A673 (cell line): ENCODE data around the gene PEX14. TPM values are rescaled to one million over a fixed set of nuclear protein-coding genes. Genes with fewer than 3 reads are reported as not detected.

Source experiments
- BruUV-seq: library from RNA; stranded (reverse); fragments of 400-500 nt; replicated peaks from 2 replicates; lab custom pipeline; 2021; lab: Mats Ljungman, UMichigan
- CTCF ChIA-PET: fragments of 300-600 bp; sonication (Branson Sonifier 250); formaldehyde crosslinking; loops from one replicate; lab custom pipeline; 2022; ENCODE audit warnings: antibody characterized with exemption; lab: Charles Lee
- POLR2A ChIA-PET: fragments of 300-600 bp; sonication (Branson Sonifier 250); formaldehyde crosslinking; loops from one replicate; lab custom pipeline; 2022; ENCODE audit warnings: antibody characterized with exemption; ENCODE audit not compliant: low non-redundant PET; lab: Charles Lee
- DNase-seq: peaks from one replicate; pipeline ENCODE4 v3.0.0-alpha.2; 2015; ENCODE audit warnings: low spot score
- H3K27ac ChIP-seq: fragments of 200-600 bp; sonication (generic); 2 replicates; pipeline ENCODE4 v1.5.1; 2016; ENCODE audit warnings: mixed run types, low read depth, mild to moderate bottlenecking, mixed read lengths, antibody characterized with exemption, low read length; ENCODE audit not compliant: poor library complexity, severe bottlenecking
- H3K27me3 ChIP-seq: fragments of 200-600 bp; sonication (generic); replicated peaks from 2 replicates; pipeline ENCODE4 v1.6.1; 2017; ENCODE audit warnings: mixed run types, low read depth, mild to moderate bottlenecking, mixed read lengths, antibody characterized with exemption, low read length; ENCODE audit not compliant: insufficient read depth, poor library complexity
- H3K36me3 ChIP-seq: fragments of 200-600 bp; sonication (generic); 2 replicates; pipeline ENCODE4 v1.6.1; 2016; ENCODE audit warnings: mixed run types, mild to moderate bottlenecking, mixed read lengths, antibody characterized with exemption, low read length; ENCODE audit not compliant: insufficient read depth, poor library complexity, severe bottlenecking
- H3K4me1 ChIP-seq: fragments of 200-600 bp; sonication (generic); 2 replicates; pipeline ENCODE4 v1.6.1; 2017; ENCODE audit warnings: mixed run types, mild to moderate bottlenecking, mixed read lengths, antibody characterized with exemption, low read length; ENCODE audit not compliant: insufficient read depth, poor library complexity, severe bottlenecking
- H3K4me3 ChIP-seq: fragments of 200-600 bp; sonication (generic); 2 replicates; pipeline ENCODE4 v1.5.1; 2016; ENCODE audit warnings: low read depth, mixed run types, mild to moderate bottlenecking, mixed read lengths, low read length; ENCODE audit not compliant: poor library complexity, severe bottlenecking
- H3K9me3 ChIP-seq: fragments of 200-600 bp; sonication (generic); 2 replicates; pipeline ENCODE4 v1.6.1; 2016; ENCODE audit warnings: mixed run types, low read depth, mild to moderate bottlenecking, mixed read lengths, antibody characterized with exemption, low read length; ENCODE audit not compliant: poor library complexity, severe bottlenecking
- CTCF ChIP-seq: fragments of 300-800, 200-600 bp; sonication (generic); conservative IDR thresholded peaks from 2 replicates; pipeline ENCODE4 v1.5.1; 2017; ENCODE audit warnings: low read depth, mild to moderate bottlenecking, antibody characterized with exemption, low read length, moderate library complexity, mixed read lengths
- EZH2 ChIP-seq: fragments of 200-600 bp; sonication (generic); IDR thresholded peaks from 2 replicates; pipeline ENCODE4 v1.6.1; 2017; ENCODE audit warnings: borderline replicate concordance, low read depth, mild to moderate bottlenecking, mixed read lengths, antibody characterized with exemption, low read length; ENCODE audit not compliant: poor library complexity, severe bottlenecking
- intact Hi-C: fragments of 100-400 bp; cut with micrococcal nuclease; formaldehyde crosslinking; loops from one replicate; pipeline ENCODE4 v1.10.0; 2022; ENCODE audit not compliant: unreplicated experiment
- total RNA-seq: library from RNA; stranded (reverse); gene quantifications from 2 replicates; pipeline ENCODE4 v1.2.3, GENCODE V29; 2021

PEX14 gene
- total RNA-seq, 1 experiment from 2014 or later, result 26.8 TPM

DNA sequence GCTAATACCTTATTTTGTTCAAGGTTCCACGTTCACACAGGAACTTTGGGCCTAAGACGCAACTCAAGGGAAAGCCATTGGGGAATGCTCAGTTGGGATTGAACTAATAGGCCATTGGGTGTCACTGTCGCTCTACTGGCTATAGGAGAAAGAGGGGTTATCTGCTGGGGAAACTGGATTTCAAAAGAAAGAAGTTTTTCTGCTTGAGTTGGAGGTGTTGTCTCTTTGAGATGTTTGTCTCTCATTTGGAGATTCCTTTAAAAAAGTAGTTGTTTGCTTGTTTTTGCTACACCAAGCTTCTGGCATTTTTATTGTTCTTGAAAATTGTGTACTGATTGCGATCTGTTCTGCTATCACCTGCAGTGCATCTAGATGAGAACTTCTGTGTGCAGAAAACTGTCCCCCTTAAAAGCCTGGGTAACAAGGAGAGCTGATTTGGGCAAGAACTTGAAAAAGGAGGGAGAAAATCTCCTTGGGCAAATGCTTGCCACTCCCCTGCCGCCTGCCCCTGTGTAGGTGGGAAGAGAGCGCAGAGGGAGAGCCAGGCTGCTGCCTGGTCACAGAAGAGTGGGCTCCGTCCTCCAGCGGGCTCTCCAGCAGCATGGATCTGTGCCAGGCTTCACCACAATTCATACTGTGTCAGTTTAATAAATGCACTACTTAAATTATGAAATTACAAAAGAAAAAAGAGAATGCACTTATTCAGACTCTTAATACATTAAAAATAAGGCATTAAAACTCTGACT lies 39.9 kb downstream of the PEX14 start:
- ChIA-PET CTCF (interaction anchor here (0.6 to 1.1 kb wide), 4 partner anchors 12 to 353 kb away, joined by 3 to 5 read pairs (median 4); no protein-coding TSS in a partner anchor), POLR2A (interaction anchor here (0.6 kb wide), 1 partner anchor 1641 kb away, joined by 13 read pairs; no protein-coding TSS in a partner anchor)
- BruUV-seq, result no TSS peak
- no peaks in the 10 kb centered on the region for H3K9me3 ChIP-seq
- intact Hi-C loops, result loop anchor here (2.0 to 5.0 kb wide), 3 partner anchors 283 to 428 kb away; partner anchors contain the start of gene CASZ1
- no peak overlapping the region for H3K27ac ChIP-seq
- H3K4me1 ChIP-seq, result peaks cover 76% of the 10 kb centered on the region
- TF ChIP-seq CTCF, result peak; percentile 77
- no peak for TF ChIP-seq EZH2
- no peak overlapping the region for H3K4me3 ChIP-seq
- peak; percentile 86 for DNase-seq
- no peaks in the 10 kb centered on the region for H3K36me3 ChIP-seq
- H3K27me3 ChIP-seq, result no peaks in the 10 kb centered on the region

DNA sequence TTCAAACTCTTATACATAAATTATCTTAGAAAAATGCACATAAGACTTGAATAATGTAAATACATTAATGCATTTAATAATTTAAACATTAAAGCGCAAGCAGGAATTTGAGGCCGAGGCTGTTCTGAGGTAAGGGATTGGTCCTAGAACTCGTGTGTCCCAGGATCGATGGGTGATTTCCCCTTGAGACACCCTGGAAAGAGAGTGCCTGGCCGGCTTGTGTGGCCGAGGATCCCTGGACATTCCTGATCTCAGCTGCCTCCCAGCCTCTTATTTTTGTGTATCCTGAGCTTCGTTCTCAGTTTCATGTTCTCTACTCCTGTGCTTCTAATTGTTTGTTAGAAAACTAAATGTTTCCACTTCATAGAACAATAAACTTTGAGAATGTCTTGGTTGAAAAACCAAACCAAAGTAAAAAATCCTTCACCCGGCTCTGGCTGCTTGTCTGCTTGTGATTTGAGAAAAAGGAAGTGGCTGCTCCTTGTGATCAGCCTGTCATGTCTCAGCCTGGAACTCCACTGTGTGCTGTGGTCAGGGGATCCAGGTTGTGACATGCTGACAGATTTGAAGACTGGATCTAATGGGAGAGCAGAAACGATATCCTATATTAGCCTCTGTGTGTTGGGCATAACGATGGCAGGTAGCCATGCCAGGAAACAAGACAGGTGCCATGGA lies 40.7 kb downstream of the PEX14 start:
- Histone ChIP-seq H3K36me3 (no peaks in the 10 kb centered on the region), H3K27me3 (no peaks in the 10 kb centered on the region), H3K4me3 (no peak overlapping the region), H3K4me1 (peaks cover 68% of the 10 kb centered on the region), H3K9me3 (no peaks in the 10 kb centered on the region), H3K27ac (no peak overlapping the region)
- intact Hi-C loops, result loop anchor here (2.0 kb wide), 2 partner anchors 351 to 427 kb away; no protein-coding TSS in a partner anchor
- POLR2A ChIA-PET, result no interaction called here
- no TSS peak for BruUV-seq
- TF ChIP-seq CTCF (no peak), EZH2 (no peak)
- CTCF ChIA-PET, result interaction anchor here (0.6 to 0.7 kb wide), 2 partner anchors 13 to 320 kb away, joined by 3 to 5 read pairs; no protein-coding TSS in a partner anchor
- no peak for DNase-seq

DNA sequence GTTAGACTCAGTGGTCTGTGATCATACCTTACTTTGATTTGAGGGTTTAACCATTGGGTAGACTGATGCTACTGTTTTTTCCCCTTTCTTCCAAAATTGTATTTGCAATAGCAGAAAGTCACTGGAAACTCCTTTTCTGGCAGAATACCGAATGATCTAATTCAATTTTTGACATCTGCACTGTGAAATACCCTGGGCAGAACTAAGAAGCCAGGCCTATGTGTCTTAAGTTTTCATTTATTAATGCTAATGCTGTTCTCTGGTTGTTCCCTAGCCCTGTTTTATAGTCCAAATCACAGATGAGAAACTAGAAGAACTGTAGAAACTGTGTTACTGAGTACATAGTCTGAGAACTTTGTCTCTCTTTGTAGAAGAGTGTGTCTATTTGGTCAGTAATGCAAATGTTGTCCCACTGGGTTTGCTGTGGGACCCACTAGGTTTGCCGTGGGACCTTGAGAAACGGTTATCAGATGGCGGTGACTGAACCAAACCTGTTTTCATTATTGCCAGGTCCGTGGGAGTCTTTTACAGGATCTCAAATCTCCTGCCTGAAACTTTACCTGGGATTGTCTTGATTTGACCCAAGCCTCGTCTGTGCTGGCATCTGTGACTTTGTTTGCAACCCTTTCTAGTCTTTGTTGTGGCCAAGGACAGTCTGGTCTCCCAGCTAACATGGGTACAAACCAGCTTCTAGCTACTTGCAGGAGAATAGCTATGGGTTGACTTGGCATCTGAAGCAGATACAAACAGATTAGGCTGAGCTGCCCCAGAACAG lies 41.4 kb downstream of the PEX14 start:
- intact Hi-C loops, result loop anchor here (2.0 kb wide), 2 partner anchors 351 to 427 kb away; no protein-coding TSS in a partner anchor
- Histone ChIP-seq H3K4me1 (peaks cover 61% of the 10 kb centered on the region), H3K27me3 (no peaks in the 10 kb centered on the region), H3K9me3 (no peaks in the 10 kb centered on the region), H3K36me3 (no peaks in the 10 kb centered on the region), H3K4me3 (no peak overlapping the region), H3K27ac (no peak overlapping the region)
- no peak for DNase-seq
- TF ChIP-seq CTCF (no peak), EZH2 (no peak)
- POLR2A ChIA-PET, result no interaction called here
- BruUV-seq, result no TSS peak
- CTCF ChIA-PET, result interaction anchor here (0.7 kb wide), 1 partner anchor 319 kb away, joined by 3 read pairs; no protein-coding TSS in a partner anchor
